Peyer's patch (tissue), 4 donors: ENCODE results near the gene HYDIN. TPM values are rescaled to one million over a fixed set of nuclear protein-coding genes. Genes with fewer than 3 reads are reported as not detected.
A peak's percentile ranks its signal among the peaks of the same experiment; 100 is the strongest.

Experiments
- DNase-seq, 3 donors: peaks; one replicate each; pipeline ENCODE4 v3.0.0-alpha.2; 2017 to 2019
- H3K27ac ChIP-seq, 4 donors: fragments of 200-600 bp; sonication (generic); one replicate each; pipeline ENCODE4 v1.5.1; 2016 to 2019
- H3K27me3 ChIP-seq, 2 donors: fragments of 200-600 bp; sonication (generic); one replicate each; pipeline ENCODE4 v1.5.1; 2019
- H3K36me3 ChIP-seq, 3 donors: fragments of 200-600 bp; sonication (generic); one replicate each; pipeline ENCODE4 v1.5.1; 2016 to 2019
- H3K4me1 ChIP-seq, 4 donors: fragments of 200-600 bp; sonication (generic); one replicate each; pipeline ENCODE4 v1.5.1; 2016 to 2019
- H3K4me3 ChIP-seq, 4 donors: fragments of 200-600 bp; sonication (generic); 1 replicate in 3 of 4; 2 replicates in 1 of 4; pipeline ENCODE4 v1.5.1; 2016 to 2019; ENCODE audit warnings: mild to moderate bottlenecking in 1 of 4
- H3K9me3 ChIP-seq, 4 donors: fragments of 200-600 bp; sonication (generic); one replicate each; pipeline ENCODE4 v1.5.1; 2016 to 2019; ENCODE audit warnings: mild to moderate bottlenecking in 1 of 4
- CTCF ChIP-seq, 6 experiments: fragments of 450-650 bp in 4 of 6; fragments of 200-600 bp in 2 of 6; sonication (generic) in 1 of 6; IDR thresholded peaks; one replicate each; pipeline ENCODE4 v1.5.1; 2017 to 2019; ENCODE audit warnings: antibody characterized with exemption in 6 of 6, mild to moderate bottlenecking in 3 of 6, moderate library complexity in 1 of 6
- POLR2A ChIP-seq, 2 donors: fragments of 450-650 bp; IDR thresholded peaks; one replicate each; pipeline ENCODE4 v1.5.1; 2017; ENCODE audit warnings: antibody characterized with exemption in 2 of 2, mild to moderate bottlenecking in 2 of 2, moderate library complexity in 2 of 2
- total RNA-seq, 4 donors: library from RNA; depleted of rRNA; stranded (reverse); fragments of >200 nt; gene quantifications; one replicate each; pipeline ENCODE4 v1.1.0, GENCODE V29; 2016

HYDIN gene
- total RNA-seq, 4 donors from 2014 or later, result 0.35 to 4.6 (median 3.3) TPM; not detected in 1

- H3K27me3 ChIP-seq, result no peaks in the 10 kb centered on the region
- no peak overlapping the region for H3K4me3 ChIP-seq
- TF ChIP-seq CTCF (IDR thresholded peaks at IDR 0.05) (no peak), POLR2A (IDR thresholded peaks at IDR 0.05) (no peak)
- H3K27ac ChIP-seq, result no peak overlapping the region
- no peaks in the 10 kb centered on the region for H3K4me1 ChIP-seq
- no peaks in the 10 kb centered on the region for H3K36me3 ChIP-seq
- H3K9me3 ChIP-seq, result no peaks in the 10 kb centered on the region
- no peak for DNase-seq
Measured at GRCh38 chr16:71262391-71262790, 31.9 kb upstream of the HYDIN start.

GRCh38 chr16:71260995-71261394 lies 30.5 kb upstream of the HYDIN start:
- Histone ChIP-seq H3K27me3 (no peaks in the 10 kb centered on the region), H3K4me1 (no peaks in the 10 kb centered on the region), H3K36me3 (no peaks in the 10 kb centered on the region), H3K27ac (no peak overlapping the region), H3K4me3 (no peak overlapping the region), H3K9me3 (no peaks in the 10 kb centered on the region)
- TF ChIP-seq CTCF (IDR thresholded peaks at IDR 0.05) (no peak), POLR2A (IDR thresholded peaks at IDR 0.05) (no peak)
- DNase-seq, result no peak

GRCh38 chr16:71259086-71259485 lies 28.6 kb upstream of the HYDIN start:
- TF ChIP-seq POLR2A (IDR thresholded peaks at IDR 0.05) (no peak), CTCF (IDR thresholded peaks at IDR 0.05) (no peak)
- Histone ChIP-seq H3K27ac (no peak overlapping the region), H3K9me3 (no peaks in the 10 kb centered on the region), H3K36me3 (no peaks in the 10 kb centered on the region), H3K4me1 (no peaks in the 10 kb centered on the region), H3K27me3 (no peaks in the 10 kb centered on the region), H3K4me3 (no peak overlapping the region)
- no peak for DNase-seq

GRCh38 chr16:71258372-71258771 lies 27.9 kb upstream of the HYDIN start:
- Histone ChIP-seq H3K4me3 (no peak overlapping the region), H3K27ac (no peak overlapping the region), H3K36me3 (no peaks in the 10 kb centered on the region), H3K4me1 (no peaks in the 10 kb centered on the region), H3K9me3 (no peaks in the 10 kb centered on the region), H3K27me3 (no peaks in the 10 kb centered on the region)
- no peak for TF ChIP-seq POLR2A (IDR thresholded peaks at IDR 0.05)
- no peak for TF ChIP-seq CTCF (IDR thresholded peaks at IDR 0.05)
- no peak for DNase-seq

GRCh38 chr16:71257768-71258167 lies 27.2 kb upstream of the HYDIN start:
- H3K9me3 ChIP-seq, result no peaks in the 10 kb centered on the region
- H3K27me3 ChIP-seq, result no peaks in the 10 kb centered on the region
- DNase-seq, result no peak
- no peaks in the 10 kb centered on the region for H3K4me1 ChIP-seq
- TF ChIP-seq POLR2A (IDR thresholded peaks at IDR 0.05), result no peak
- no peak for TF ChIP-seq CTCF (IDR thresholded peaks at IDR 0.05)
- no peak overlapping the region for H3K27ac ChIP-seq
- H3K36me3 ChIP-seq, result no peaks in the 10 kb centered on the region
- H3K4me3 ChIP-seq, result no peak overlapping the region

- no peak for DNase-seq
- no peak overlapping the region for H3K4me3 ChIP-seq
- H3K9me3 ChIP-seq, result no peaks in the 10 kb centered on the region
- no peaks in the 10 kb centered on the region for H3K27me3 ChIP-seq
- H3K4me1 ChIP-seq, result no peaks in the 10 kb centered on the region
- H3K36me3 ChIP-seq, result no peaks in the 10 kb centered on the region
- TF ChIP-seq POLR2A (IDR thresholded peaks at IDR 0.05), result no peak
- TF ChIP-seq CTCF (IDR thresholded peaks at IDR 0.05), result no peak
- peak overlapping the region in 1 of 4 donors; percentile 12 for H3K27ac ChIP-seq
Measured at GRCh38 chr16:71255721-71256120, 25.2 kb upstream of the HYDIN start.
